WTC11 (cell line): ENCODE measurements around the gene SETD1B. TPM values are rescaled to one million over a fixed set of nuclear protein-coding genes. Genes with fewer than 3 reads are reported as not detected.

ENCODE experiments used
- ATAC-seq: fragments of 200-7000 bp; cut with Tn5 transposase; 2 replicates; pipeline ENCODE4 v1.10.0; 2021; ENCODE audit warnings: mild to moderate bottlenecking, moderate library complexity
- CTCF ChIA-PET: fragments of 300-600 bp; sonication (Branson Sonifier 250); formaldehyde crosslinking; loops from one replicate; lab custom pipeline; 2021; ENCODE audit warnings: antibody characterized with exemption; lab: Charles Lee
- POLR2A ChIA-PET: fragments of 350-600 bp; sonication (Branson Sonifier 250); formaldehyde crosslinking; loops from one replicate; lab custom pipeline; 2021; ENCODE audit warnings: antibody characterized with exemption; lab: Charles Lee
- DNase-seq: peaks from one replicate; pipeline ENCODE4 v3.0.0; 2021; ENCODE audit warnings: low spot score
- H3K27ac Mint-ChIP-seq: 2 replicates; pipeline ENCODE4 v1.8.0; 2021; ENCODE audit warnings: mixed read lengths
- H3K27me3 Mint-ChIP-seq: 2 replicates; pipeline ENCODE4 v1.8.0; 2021; ENCODE audit warnings: low read depth, mild to moderate bottlenecking, moderate library complexity, mixed read lengths
- H3K36me3 Mint-ChIP-seq: 2 replicates; pipeline ENCODE4 v1.8.0; 2021; ENCODE audit warnings: mixed read lengths
- H3K4me1 Mint-ChIP-seq: 2 replicates; pipeline ENCODE4 v1.8.0; 2022; ENCODE audit warnings: mixed read lengths
- H3K4me3 Mint-ChIP-seq: 2 replicates; pipeline ENCODE4 v1.8.0; 2021; ENCODE audit warnings: mild to moderate bottlenecking, moderate library complexity, mixed read lengths
- H3K9me3 Mint-ChIP-seq: 2 replicates; pipeline ENCODE4 v1.8.0; 2021; ENCODE audit warnings: mixed read lengths
- AFF4 ChIP-seq: sonication (generic); formaldehyde crosslinking; IDR thresholded peaks from 2 replicates; pipeline ENCODE4 v1.8.1; 2023; ENCODE audit warnings: mild to moderate bottlenecking, missing genetic modification reagents, borderline replicate concordance
- AR ChIP-seq: fragments of 250-450 bp; sonication (Bioruptor Pico); IDR thresholded peaks from 2 replicates; pipeline ENCODE4 v1.9.0; 2021; ENCODE audit warnings: mild to moderate bottlenecking
- ATF3 ChIP-seq: sonication (generic); formaldehyde crosslinking; conservative IDR thresholded peaks from 2 replicates; pipeline ENCODE4 v1.8.1; 2022; ENCODE audit warnings: mild to moderate bottlenecking, missing genetic modification reagents
- ERG ChIP-seq: fragments of 250-450 bp; sonication (Bioruptor Pico); IDR thresholded peaks from 2 replicates; pipeline ENCODE4 v1.8.0; 2021; ENCODE audit warnings: mild to moderate bottlenecking
- FOXJ3 ChIP-seq: sonication (generic); formaldehyde crosslinking; IDR thresholded peaks from 2 replicates; pipeline ENCODE4 v1.9.0; 2021; ENCODE audit warnings: missing genetic modification reagents, mild to moderate bottlenecking, borderline replicate concordance
- FOXP1 ChIP-seq: sonication (generic); formaldehyde crosslinking; IDR thresholded peaks from 2 replicates; pipeline ENCODE4 v1.8.0; 2022; ENCODE audit warnings: missing genetic modification reagents, mild to moderate bottlenecking, moderate library complexity, borderline replicate concordance
- JAZF1 ChIP-seq: fragments of 250-450 bp; sonication (Bioruptor Pico); IDR thresholded peaks from 2 replicates; pipeline ENCODE4 v1.9.0; 2021; ENCODE audit warnings: moderate library complexity, mild to moderate bottlenecking, inconsistent platforms
- JUN ChIP-seq: sonication (generic); formaldehyde crosslinking; IDR thresholded peaks from 2 replicates; pipeline ENCODE4 v1.8.0; 2023; ENCODE audit warnings: mild to moderate bottlenecking, missing genetic modification reagents
- MAX ChIP-seq: sonication (generic); formaldehyde crosslinking; IDR thresholded peaks from 2 replicates; pipeline ENCODE4 v1.8.0; 2022; ENCODE audit warnings: mild to moderate bottlenecking, missing genetic modification reagents
- RORB ChIP-seq: fragments of 250-450 bp; sonication (Bioruptor Pico); IDR thresholded peaks from 2 replicates; pipeline ENCODE4 v1.9.0; 2021; ENCODE audit warnings: mild to moderate bottlenecking
- ZNF138 ChIP-seq: sonication (generic); formaldehyde crosslinking; conservative IDR thresholded peaks from 2 replicates; pipeline ENCODE4 v1.8.1; 2022; ENCODE audit warnings: mild to moderate bottlenecking, moderate library complexity, missing genetic modification reagents
- ZNF263 ChIP-seq: sonication (generic); formaldehyde crosslinking; IDR thresholded peaks from 2 replicates; pipeline ENCODE4 v1.8.1; 2022; ENCODE audit warnings: low read depth, mild to moderate bottlenecking, moderate library complexity, missing genetic modification reagents
- ZNF425 ChIP-seq: fragments of 250-450 bp; sonication (Bioruptor Pico); conservative IDR thresholded peaks from 2 replicates; pipeline ENCODE4 v1.9.0; 2021; ENCODE audit warnings: mild to moderate bottlenecking
- ZNF671 ChIP-seq: fragments of 250-450 bp; sonication (Bioruptor Pico); IDR thresholded peaks from 2 replicates; pipeline ENCODE4 v1.8.0; 2021; ENCODE audit warnings: mild to moderate bottlenecking
- total RNA-seq: library from RNA; stranded (reverse); gene quantifications from 3 replicates; pipeline ENCODE4 v1.2.3, GENCODE V29; 2021

Gene SETD1B
- total RNA-seq, 1 experiment from 2014 or later: 19.5 TPM

GRCh38 chr12:121779422-121779895 is 24.4 kb upstream of the SETD1B start (continued):
- no peak for TF ChIP-seq AFF4 (CRISPR knock-in tag)
- no peak for TF ChIP-seq ZNF138 (CRISPR knock-in tag)

- Mint-ChIP-seq H3K27me3 (no peaks in the 10 kb centered on the region; the same call in 1 of the 2 replicates), H3K27ac (no peak overlapping the region), H3K4me1 (peaks cover 16% of the 10 kb centered on the region), H3K4me3 (no peak overlapping the region), H3K9me3 (no peaks in the 10 kb centered on the region), H3K36me3 (peaks cover 11% of the 10 kb centered on the region)
- no peak for TF ChIP-seq JAZF1 (CRISPR knock-in tag)
- no peak for TF ChIP-seq ERG (CRISPR knock-in tag)
- no peak for TF ChIP-seq ZNF671 (CRISPR knock-in tag)
- TF ChIP-seq JUN (CRISPR knock-in tag): no peak
- no peak for TF ChIP-seq FOXP1
- no peak for TF ChIP-seq MAX
- no peak for TF ChIP-seq AR
- no peak for TF ChIP-seq ZNF263 (CRISPR knock-in tag)
- no peak for TF ChIP-seq FOXJ3 (CRISPR knock-in tag)
- TF ChIP-seq ZNF425 (CRISPR knock-in tag): no peak
- TF ChIP-seq ATF3 (CRISPR knock-in tag): no peak
- no peak for TF ChIP-seq RORB (CRISPR knock-in tag)
- ChIA-PET CTCF (interaction anchor here (15.3 kb wide), 1 partner anchor 14 kb away, joined by 227 read pairs; the partner anchor contains the start of gene RHOF), POLR2A (interaction anchor here (0.6 kb wide), 1 partner anchor 218 kb away, joined by 6 read pairs; no protein-coding TSS in a partner anchor)
- DNase-seq: no peak
- ATAC-seq: no peak
Measured at GRCh38 chr12:121780429-121780828, 23.4 kb upstream of the SETD1B start.
